CD14-positive monocyte (primary cell): ENCODE measurements around the gene TRAPPC5. TPM values are rescaled to one million over a fixed set of nuclear protein-coding genes. Genes with fewer than 3 reads are reported as not detected.

ENCODE experiments used
- DNase-seq, 3 donors: peaks; one replicate each; pipeline ENCODE4 v3.0.0-alpha.2; 2011 to 2022
- H2AFZ ChIP-seq: 2 replicates; pipeline ENCODE4 v1.6.0; 2012; ENCODE audit warnings: mild to moderate bottlenecking, low read depth, low read length, inconsistent platforms; ENCODE audit not compliant: insufficient read depth, poor library complexity, severe bottlenecking
- H3K27ac ChIP-seq, 2 donors: 1 replicate in 1 of 2; 2 replicates in 1 of 2; pipeline ENCODE4 v1.5.1; 2012 to 2013; ENCODE audit warnings: low read length in 2 of 2, control low read depth in 1 of 2, inconsistent platforms in 1 of 2, low read depth in 1 of 2, mild to moderate bottlenecking in 1 of 2
- H3K27me3 ChIP-seq, 2 donors: one replicate each; pipeline versions ENCODE4 v1.6.0 to v1.6.1; 2011 to 2013; ENCODE audit warnings: low read length in 2 of 2; ENCODE audit not compliant: control insufficient read depth in 2 of 2, insufficient read depth in 2 of 2
- H3K36me3 ChIP-seq, 2 donors: replicated peaks in 1 of 2; 1 replicate in 1 of 2; 2 replicates in 1 of 2; pipeline versions ENCODE4 v1.5.1 to v1.6.1; 2012 to 2013; ENCODE audit warnings: low read length in 2 of 2, control low read depth in 1 of 2, inconsistent platforms in 1 of 2, mild to moderate bottlenecking in 1 of 2; ENCODE audit not compliant: insufficient read depth in 2 of 2, control insufficient read depth in 1 of 2
- H3K4me1 ChIP-seq, 2 donors: 1 replicate in 1 of 2; 2 replicates in 1 of 2; pipeline versions ENCODE4 v1.5.1 to v1.6.1; 2012 to 2013; ENCODE audit warnings: low read length in 2 of 2, control low read depth in 1 of 2, inconsistent platforms in 1 of 2, mild to moderate bottlenecking in 1 of 2, moderate library complexity in 1 of 2; ENCODE audit not compliant: insufficient read depth in 2 of 2, control insufficient read depth in 1 of 2
- H3K4me2 ChIP-seq: replicated peaks from 2 replicates; pipeline ENCODE3; 2012; ENCODE audit warnings: low read length, moderate library complexity, mild to moderate bottlenecking; ENCODE audit not compliant: poor library complexity, severe bottlenecking; ENCODE audit errors: extremely low read depth
- H3K4me3 ChIP-seq, 3 experiments: fragments of 200-600 bp in 1 of 3; sonication (generic) in 1 of 3; replicated peaks in 1 of 3; 1 replicate in 2 of 3; 2 replicates in 1 of 3; pipeline ENCODE4 v1.5.1; 2011 to 2013; ENCODE audit warnings: low read length in 3 of 3, mild to moderate bottlenecking in 3 of 3, control low read depth in 2 of 3, low read depth in 2 of 3, inconsistent platforms in 1 of 3, moderate library complexity in 1 of 3
- H3K79me2 ChIP-seq: 2 replicates; pipeline ENCODE4 v1.6.0; 2012; ENCODE audit warnings: mild to moderate bottlenecking, control low read depth, inconsistent platforms, low read length, moderate library complexity; ENCODE audit not compliant: insufficient read depth
- H3K9ac ChIP-seq: 2 replicates; pipeline ENCODE4 v1.6.0; 2017; ENCODE audit warnings: low read length, mild to moderate bottlenecking; ENCODE audit not compliant: insufficient read depth, poor library complexity, severe bottlenecking
- H3K9me3 ChIP-seq, 2 donors: replicated peaks in 1 of 2; 1 replicate in 1 of 2; 2 replicates in 1 of 2; pipeline versions ENCODE4 v1.5.1 to v1.6.1; 2012 to 2013; ENCODE audit warnings: low read length in 2 of 2, control low read depth in 1 of 2; ENCODE audit not compliant: control insufficient read depth in 1 of 2, insufficient read depth in 1 of 2
- H4K20me1 ChIP-seq: 2 replicates; pipeline ENCODE4 v1.6.0; 2012; ENCODE audit warnings: mild to moderate bottlenecking, low read length, control low read depth, moderate library complexity; ENCODE audit not compliant: insufficient read depth
- H3K27ac Mint-ChIP-seq, 7 donors: one replicate each; pipeline ENCODE4 v1.8.0; 2020; ENCODE audit warnings: mild to moderate bottlenecking in 7 of 7, mixed read lengths in 7 of 7, moderate library complexity in 6 of 7, inconsistent platforms in 2 of 7
- H3K27me3 Mint-ChIP-seq, 3 donors: one replicate each; pipeline ENCODE4 v1.8.0; 2021 to 2022; ENCODE audit warnings: low read depth in 3 of 3, mild to moderate bottlenecking in 3 of 3, mixed read lengths in 3 of 3, moderate library complexity in 3 of 3, inconsistent platforms in 1 of 3
- H3K36me3 Mint-ChIP-seq, 2 donors: one replicate each; pipeline ENCODE4 v1.8.0; 2020; ENCODE audit warnings: mixed read lengths in 2 of 2, inconsistent platforms in 1 of 2, mild to moderate bottlenecking in 1 of 2
- H3K4me1 Mint-ChIP-seq: one replicate; pipeline ENCODE4 v1.8.0; 2020; ENCODE audit warnings: mild to moderate bottlenecking, mixed read lengths
- H3K4me3 Mint-ChIP-seq, 2 donors: one replicate each; pipeline ENCODE4 v1.8.0; 2020; ENCODE audit warnings: mild to moderate bottlenecking in 2 of 2, mixed read lengths in 2 of 2, moderate library complexity in 1 of 2
- H3K9me3 Mint-ChIP-seq, 7 donors: one replicate each; pipeline ENCODE4 v1.8.0; 2020 to 2022; ENCODE audit warnings: mixed read lengths in 7 of 7, mild to moderate bottlenecking in 6 of 7, moderate library complexity in 6 of 7, inconsistent platforms in 2 of 7
- WGBS: methylation state at CpG from one replicate; pipeline ENCODE4 v1.1.5; 2013; ENCODE audit warnings: missing lambda C conversion rate; ENCODE audit not compliant: insufficient coverage; 5-methylcytosine and 5-hydroxymethylcytosine counted together
- intact Hi-C, 2 donors: fragments of 100-400 bp; cut with micrococcal nuclease; formaldehyde crosslinking; loops; one replicate each; pipeline versions ENCODE4 v1.15.0 to v1.15.1; 2023
- polyA plus RNA-seq, 3 donors: library from polyadenylated mRNA; depleted of rRNA in 1 of 3; unstranded in 2 of 3; stranded (reverse) in 1 of 3; fragments of 300-500 nt in 2 of 3; fragments of >200 nt in 1 of 3; fragmentation: Illumina TruSeq in 2 of 3; gene quantifications; 1 replicate in 2 of 3; 2 replicates in 1 of 3; pipeline ENCODE4 v1.2.3, GENCODE V29; 2012 to 2021
- TF ChIP-seq, protein P1 (sequence below): fragments of 200-600 bp; IDR thresholded peaks from one replicate; pipeline ENCODE4 v1.8.0; 2022; ENCODE audit warnings: antibody characterized with exemption, mild to moderate bottlenecking

Gene TRAPPC5
- polyA plus RNA-seq, 3 donors = 126 to 449 (median 414) TPM

DNA sequence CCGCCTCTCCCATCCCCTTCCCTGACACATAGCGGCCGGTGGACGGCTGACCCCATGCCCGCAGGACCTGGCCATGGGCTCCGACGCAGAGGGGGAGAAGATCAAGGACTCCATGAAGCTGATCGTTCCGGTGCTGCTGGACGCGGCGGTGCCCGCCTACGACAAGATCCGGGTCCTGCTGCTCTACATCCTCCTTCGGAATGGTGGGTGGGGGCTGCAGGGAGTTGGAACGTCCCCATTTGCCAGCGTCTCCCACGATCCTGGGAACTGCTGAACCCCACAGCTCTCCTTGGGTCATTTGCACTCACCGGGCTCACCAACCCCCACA is 36.1 kb upstream of the TRAPPC5 start:
- Mint-ChIP-seq H3K4me1 (peaks cover 47% of the 10 kb centered on the region), H3K27ac (peak overlapping the region; percentile 87 to 98 (median 93)), H3K9me3 (peaks cover 0 to 2% (median 0%) of the 10 kb centered on the region in 7 donors), H3K4me3 (no peak overlapping the region), H3K36me3 (peaks cover 49 to 76% of the 10 kb centered on the region in 2 donors), H3K27me3 (peaks cover 0 to 1% (median 0%) of the 10 kb centered on the region in 3 donors)
- Histone ChIP-seq H3K27me3 (no peaks in the 10 kb centered on the region), H3K4me2 (peak overlapping the region; percentile 86), H4K20me1 (peaks cover 57% of the 10 kb centered on the region), H3K9me3 (no peaks in the 10 kb centered on the region), H3K36me3 (peaks cover 49 to 75% of the 10 kb centered on the region in 2 donors), H2AFZ (no peak overlapping the region), H3K9ac (peak overlapping the region; percentile 25), H3K27ac (peak overlapping the region; percentile 73 to 87), H3K4me1 (peaks cover 51 to 66% of the 10 kb centered on the region in 2 donors), H3K79me2 (peaks cover 70% of the 10 kb centered on the region), H3K4me3 (peak overlapping the region in 1 of 3 experiments; percentile 75)
- WGBS = 97% methylated on average over 7 of the region's 20 CpGs
- TF ChIP-seq, protein P1, sequence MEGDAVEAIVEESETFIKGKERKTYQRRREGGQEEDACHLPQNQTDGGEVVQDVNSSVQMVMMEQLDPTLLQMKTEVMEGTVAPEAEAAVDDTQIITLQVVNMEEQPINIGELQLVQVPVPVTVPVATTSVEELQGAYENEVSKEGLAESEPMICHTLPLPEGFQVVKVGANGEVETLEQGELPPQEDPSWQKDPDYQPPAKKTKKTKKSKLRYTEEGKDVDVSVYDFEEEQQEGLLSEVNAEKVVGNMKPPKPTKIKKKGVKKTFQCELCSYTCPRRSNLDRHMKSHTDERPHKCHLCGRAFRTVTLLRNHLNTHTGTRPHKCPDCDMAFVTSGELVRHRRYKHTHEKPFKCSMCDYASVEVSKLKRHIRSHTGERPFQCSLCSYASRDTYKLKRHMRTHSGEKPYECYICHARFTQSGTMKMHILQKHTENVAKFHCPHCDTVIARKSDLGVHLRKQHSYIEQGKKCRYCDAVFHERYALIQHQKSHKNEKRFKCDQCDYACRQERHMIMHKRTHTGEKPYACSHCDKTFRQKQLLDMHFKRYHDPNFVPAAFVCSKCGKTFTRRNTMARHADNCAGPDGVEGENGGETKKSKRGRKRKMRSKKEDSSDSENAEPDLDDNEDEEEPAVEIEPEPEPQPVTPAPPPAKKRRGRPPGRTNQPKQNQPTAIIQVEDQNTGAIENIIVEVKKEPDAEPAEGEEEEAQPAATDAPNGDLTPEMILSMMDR = no peak
- no peak for DNase-seq
- intact Hi-C loops = no loop called here

DNA sequence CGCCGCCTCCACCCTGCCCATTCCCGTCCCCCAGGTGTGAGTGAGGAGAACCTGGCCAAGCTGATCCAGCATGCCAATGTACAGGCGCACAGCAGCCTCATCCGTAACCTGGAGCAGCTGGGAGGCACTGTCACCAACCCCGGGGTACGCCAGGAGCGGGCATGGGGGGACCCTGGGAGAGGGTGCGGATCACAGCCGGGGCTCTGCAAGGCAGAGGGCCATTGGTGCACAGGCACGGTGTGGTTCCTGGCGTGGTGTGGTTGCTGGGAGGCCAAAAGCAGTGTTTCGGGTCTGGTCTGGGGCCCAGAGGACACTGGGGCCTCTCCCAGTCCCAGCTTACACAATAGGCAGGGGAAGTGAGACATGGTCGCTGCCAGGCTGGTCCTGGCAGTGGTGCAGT is 35.5 kb upstream of the TRAPPC5 start:
- Histone ChIP-seq H3K9ac (peak overlapping the region; percentile 61), H3K4me1 (peaks cover 46 to 60% of the 10 kb centered on the region in 2 donors), H3K9me3 (no peaks in the 10 kb centered on the region), H3K27ac (peak overlapping the region; percentile 73 to 87), H3K4me2 (peak overlapping the region; percentile 86), H3K79me2 (peaks cover 64% of the 10 kb centered on the region), H4K20me1 (peaks cover 51% of the 10 kb centered on the region), H3K27me3 (no peaks in the 10 kb centered on the region), H2AFZ (no peak overlapping the region), H3K4me3 (peak overlapping the region in 2 of 3 experiments; percentile 51 to 75), H3K36me3 (peaks cover 43 to 68% of the 10 kb centered on the region in 2 donors)
- Mint-ChIP-seq H3K9me3 (peaks cover 0 to 2% (median 0%) of the 10 kb centered on the region in 7 donors), H3K36me3 (peaks cover 42 to 70% of the 10 kb centered on the region in 2 donors), H3K27me3 (no peaks in the 10 kb centered on the region), H3K4me1 (peaks cover 41% of the 10 kb centered on the region), H3K27ac (peak overlapping the region; percentile 88 to 98 (median 93)), H3K4me3 (peak overlapping the region; percentile 71 to 94)
- peak; percentile 63 to 77 (median 69) for DNase-seq
- WGBS = 38% methylated on average over 9 of the region's 14 CpGs
- intact Hi-C loops = loop anchor here in 1 of 2 donors (5.0 kb wide), 1 partner anchor 37 kb away; the partner anchor contains the start of gene TRAPPC5
- TF ChIP-seq, protein P1 = no peak
